Keratinocyte (primary cell): ENCODE measurements around the gene HNF4A. TPM values are rescaled to one million over a fixed set of nuclear protein-coding genes. Genes with fewer than 3 reads are reported as not detected.
A peak's percentile ranks its signal among the peaks of the same experiment; 100 is the strongest.

Experiments
- DNase-seq: peaks from one replicate; pipeline ENCODE4 v3.0.0-alpha.2; 2011; ENCODE audit warnings: low read depth, missing footprints, low spot score
- FAIRE-seq: peaks from 2 replicates; lab custom pipeline; 2011; peaks lifted over from hg19 to GRCh38; lab: Jason Lieb, UNC
- H2AFZ ChIP-seq: 2 replicates; pipeline ENCODE4 v1.6.0; 2012; ENCODE audit warnings: low read length, control low read depth, inconsistent platforms; ENCODE audit not compliant: control insufficient read depth
- H3K27ac ChIP-seq: 2 replicates; pipeline ENCODE4 v1.5.1; 2011; ENCODE audit warnings: low read length; ENCODE audit not compliant: control insufficient read depth, insufficient read depth
- H3K27me3 ChIP-seq: 3 replicates; pipeline ENCODE4 v1.6.0; 2011; ENCODE audit warnings: low read length; ENCODE audit not compliant: control insufficient read depth, insufficient read depth; ENCODE audit errors: extremely low read depth
- H3K36me3 ChIP-seq, 2 experiments: 2 replicates in 1 of 2; 3 replicates in 1 of 2; pipeline ENCODE4 v1.5.1; 2011; ENCODE audit warnings: low read length in 2 of 2, mild to moderate bottlenecking in 1 of 2; ENCODE audit not compliant: control insufficient read depth in 2 of 2, insufficient read depth in 2 of 2; ENCODE audit errors: extremely low read depth in 1 of 2
- H3K4me1 ChIP-seq: 3 replicates; pipeline ENCODE4 v1.5.1; 2011; ENCODE audit warnings: low read length; ENCODE audit not compliant: control insufficient read depth, insufficient read depth; ENCODE audit errors: extremely low read depth
- H3K4me2 ChIP-seq: 3 replicates; pipeline ENCODE4 v1.6.0; 2011; ENCODE audit warnings: low read depth, low read length; ENCODE audit not compliant: control insufficient read depth, insufficient read depth; ENCODE audit errors: extremely low read depth
- H3K4me3 ChIP-seq, 3 experiments: fragments of 200-600 bp in 1 of 3; sonication (generic) in 1 of 3; 2 replicates in 2 of 3; 3 replicates in 1 of 3; pipeline ENCODE4 v1.5.1; 2011 to 2016; ENCODE audit warnings: low read length in 3 of 3, mild to moderate bottlenecking in 3 of 3, control low read depth in 2 of 3, inconsistent platforms in 1 of 3, low read depth in 1 of 3, mixed read lengths in 1 of 3, mixed run types in 1 of 3, moderate library complexity in 1 of 3; ENCODE audit not compliant: control insufficient read depth in 2 of 3, insufficient read depth in 2 of 3; ENCODE audit errors: extremely low read depth in 1 of 3
- H3K79me2 ChIP-seq: 2 replicates; pipeline ENCODE4 v1.6.0; 2012; ENCODE audit warnings: low read length; ENCODE audit not compliant: control insufficient read depth, insufficient read depth
- H3K9ac ChIP-seq: 3 replicates; pipeline ENCODE4 v1.6.0; 2011; ENCODE audit warnings: low read length; ENCODE audit not compliant: control insufficient read depth, insufficient read depth; ENCODE audit errors: extremely low read depth
- H3K9me1 ChIP-seq: 3 replicates; pipeline ENCODE4 v1.6.0; 2011; ENCODE audit warnings: low read length; ENCODE audit not compliant: control insufficient read depth, insufficient read depth; ENCODE audit errors: extremely low read depth
- H3K9me3 ChIP-seq: 2 replicates; pipeline ENCODE4 v1.5.1; 2012; ENCODE audit warnings: low read depth, low read length; ENCODE audit not compliant: control insufficient read depth
- H4K20me1 ChIP-seq: 3 replicates; pipeline ENCODE4 v1.6.0; 2011; ENCODE audit warnings: low read length; ENCODE audit not compliant: control insufficient read depth, insufficient read depth; ENCODE audit errors: extremely low read depth
- CTCF ChIP-seq, 3 experiments: IDR thresholded peaks in 1 of 3; conservative IDR thresholded peaks in 1 of 3; optimal IDR thresholded peaks in 1 of 3; 2 replicates in 2 of 3; 3 replicates in 1 of 3; pipeline versions ENCODE3 to v1.5.1; 2011; ENCODE audit warnings: low read length in 3 of 3, mild to moderate bottlenecking in 3 of 3, moderate library complexity in 2 of 3, control low read depth in 1 of 3, inconsistent platforms in 1 of 3; ENCODE audit not compliant: insufficient read depth in 2 of 3; ENCODE audit errors: extremely low read depth in 1 of 3
- EZH2 ChIP-seq: IDR thresholded peaks from one replicate; pipeline ENCODE4 v1.6.1; 2012; ENCODE audit warnings: inconsistent platforms, mild to moderate bottlenecking, low read length, moderate library complexity
- dilution Hi-C: fragments of 300-500 bp; cut with MboI; formaldehyde crosslinking; loops from one replicate; pipeline ENCODE4 v1.7.0; 2020; ENCODE audit warnings: low sequenced_read_pairs; ENCODE audit not compliant: extremely low pct_ligation_motif_present
- polyA plus RNA-seq, 5 experiments: library from polyadenylated mRNA; depleted of rRNA in 3 of 5; stranded (reverse) in 3 of 5; stranded (forward) in 1 of 5; unstranded in 1 of 5; fragments of >200 nt; gene quantifications; 1 replicate in 1 of 5; 2 replicates in 3 of 5; 3 replicates in 1 of 5; pipeline versions ENCODE4 v1.2.1 to v1.2.3, GENCODE V29; 2011 to 2012; ENCODE audit warnings: missing spikeins in 2 of 5, low read depth in 1 of 5, low replicate concordance in 1 of 5

HNF4A gene
- polyA plus RNA-seq, 1 donor (not counting 4 experiments of a cell fraction or from before 2014, with no cell fraction given), result not detected

- TF ChIP-seq CTCF (optimal IDR thresholded peaks at IDR 0.05 in 1 of 3, IDR thresholded peaks at IDR 0.05 in 1 of 3, conservative IDR thresholded peaks at IDR 0.05 in 1 of 3; ENCODE audit: extremely low read depth in 1 of 3, insufficient read depth in 2 of 3, low read length in 3 of 3) (no peak), EZH2 (no peak)
- Histone ChIP-seq H3K79me2 (no peaks in the 10 kb centered on the region), H3K36me3 (no peaks in the 10 kb centered on the region), H3K27me3 (no peaks in the 10 kb centered on the region), H2AFZ (peak overlapping the region; percentile 74), H3K4me1 (peaks cover 28% of the 10 kb centered on the region), H3K4me3 (no peak overlapping the region), H3K9me3 (no peaks in the 10 kb centered on the region), H3K4me2 (peak overlapping the region; percentile 63), H3K27ac (peak overlapping the region; percentile 55), H3K9ac (no peak overlapping the region), H4K20me1 (no peaks in the 10 kb centered on the region), H3K9me1 (no peaks in the 10 kb centered on the region)
- dilution Hi-C loops, result no loop called here
- no peak for FAIRE-seq
- no peak for DNase-seq
Measured at GRCh38 chr20:44406572-44407137, 51.2 kb downstream of the HNF4A start.

- Histone ChIP-seq H3K9ac (peak overlapping the region; percentile 17), H3K27ac (peak overlapping the region; percentile 73), H3K36me3 (no peaks in the 10 kb centered on the region), H3K4me2 (peak overlapping the region; percentile 63), H4K20me1 (no peaks in the 10 kb centered on the region), H3K4me1 (peaks cover 28% of the 10 kb centered on the region), H3K79me2 (no peaks in the 10 kb centered on the region), H2AFZ (peak overlapping the region; percentile 74), H3K9me1 (no peaks in the 10 kb centered on the region), H3K9me3 (no peaks in the 10 kb centered on the region), H3K27me3 (no peaks in the 10 kb centered on the region), H3K4me3 (no peak overlapping the region)
- dilution Hi-C loops, result no loop called here
- TF ChIP-seq CTCF (optimal IDR thresholded peaks at IDR 0.05 in 1 of 3, IDR thresholded peaks at IDR 0.05 in 1 of 3, conservative IDR thresholded peaks at IDR 0.05 in 1 of 3; ENCODE audit: extremely low read depth in 1 of 3, insufficient read depth in 2 of 3, low read length in 3 of 3), result no peak
- TF ChIP-seq EZH2, result no peak
- DNase-seq (peak; percentile 95), FAIRE-seq (peak; percentile 71)
Measured at GRCh38 chr20:44407402-44408184, 52.1 kb downstream of the HNF4A start.
